Testis (tissue), 3 donors: Measurements from ENCODE around the gene GTPBP2. TPM values are rescaled to one million over a fixed set of nuclear protein-coding genes. Genes with fewer than 3 reads are reported as not detected.

Experiments
- DNase-seq: peaks from one replicate; pipeline ENCODE4 v3.0.0-alpha.2; 2019
- H3K27ac ChIP-seq, 2 donors: fragments of 200-600 bp; sonication (generic); one replicate each; pipeline ENCODE4 v1.5.1; 2019
- H3K27me3 ChIP-seq: fragments of 200-600 bp; sonication (generic); one replicate; pipeline ENCODE4 v1.5.1; 2019
- H3K36me3 ChIP-seq: fragments of 200-600 bp; sonication (generic); one replicate; pipeline ENCODE4 v1.5.1; 2017; ENCODE audit warnings: low read depth; ENCODE audit errors: missing control alignments
- H3K4me1 ChIP-seq: fragments of 200-600 bp; sonication (generic); one replicate; pipeline ENCODE4 v1.5.1; 2019
- H3K4me3 ChIP-seq, 2 donors: fragments of 200-600 bp; sonication (generic); one replicate each; pipeline ENCODE4 v1.5.1; 2017 to 2019
- H3K9me3 ChIP-seq: fragments of 200-600 bp; sonication (generic); one replicate; pipeline ENCODE4 v1.5.1; 2017
- CTCF ChIP-seq, 3 experiments: fragments of 450-650 bp in 2 of 3; fragments of 200-600 bp in 1 of 3; sonication (generic) in 1 of 3; IDR thresholded peaks; one replicate each; pipeline ENCODE4 v1.5.1; 2016 to 2019; ENCODE audit warnings: antibody characterized with exemption in 3 of 3, mild to moderate bottlenecking in 2 of 3, moderate library complexity in 1 of 3
- POLR2A ChIP-seq: fragments of 450-650 bp; IDR thresholded peaks from one replicate; pipeline ENCODE4 v1.6.1; 2017; ENCODE audit warnings: antibody characterized with exemption, mild to moderate bottlenecking, moderate library complexity
- WGBS, 2 donors: methylation state at CpG; one replicate each; pipeline ENCODE4 v1.1.5; 2018; 5-methylcytosine and 5-hydroxymethylcytosine counted together
- intact Hi-C: fragments of 100-400 bp; cut with DNase I; formaldehyde crosslinking; loops from one replicate; pipeline ENCODE4 v1.15.1; 2023; ENCODE audit warnings: low total_unique reads
- polyA plus RNA-seq: library from polyadenylated mRNA; stranded (reverse); fragments of 350-450 nt; fragmentation: Illumina TruSeq; extraction: RNeasy Lipid Tissue Mini Kit (QIAGEN cat#74804); gene quantifications from one replicate; pipeline ENCODE4 v1.2.3, GENCODE V29; 2014; ENCODE audit warnings: low read depth, low replicate concordance; ENCODE audit not compliant: insufficient read depth
- total RNA-seq, 2 donors: library from RNA; depleted of rRNA; stranded (reverse); fragments of >200 nt; gene quantifications; one replicate each; pipeline ENCODE4 v1.2.3, GENCODE V29; 2016

Gene GTPBP2
- total and polyA plus RNA-seq, 3 donors from 2014 or later: 59.0 to 64.7 (median 59.5) TPM

GRCh38 chr6:43624786-43625288, 4.2 kb downstream of the GTPBP2 start:
- Histone ChIP-seq H3K36me3 (no peaks in the 10 kb centered on the region), H3K4me1 (peaks cover 14% of the 10 kb centered on the region), H3K4me3 (no peak overlapping the region), H3K27ac (no peak overlapping the region), H3K27me3 (no peaks in the 10 kb centered on the region), H3K9me3 (no peaks in the 10 kb centered on the region)
- intact Hi-C loops: no loop called here
- WGBS, 2 donors: 90 to 93% methylated on average over 7 of the region's 7 CpGs
- TF ChIP-seq CTCF (IDR thresholded peaks at IDR 0.05) (no peak), POLR2A (no peak)
- DNase-seq: peak; percentile 10

- no peaks in the 10 kb centered on the region for H3K36me3 ChIP-seq
- H3K27me3 ChIP-seq: no peaks in the 10 kb centered on the region
- H3K4me3 ChIP-seq: no peak overlapping the region
- DNase-seq: peak; percentile 12
- intact Hi-C loops: no loop called here
- H3K9me3 ChIP-seq: no peaks in the 10 kb centered on the region
- peaks cover 14% of the 10 kb centered on the region for H3K4me1 ChIP-seq
- H3K27ac ChIP-seq: no peak overlapping the region
- no peak for TF ChIP-seq CTCF (IDR thresholded peaks at IDR 0.05)
- WGBS, 2 donors: 86 to 87% methylated on average over 3 to 12 of the region's 12 CpGs
Observed at GRCh38 chr6:43623880-43624785, 4.9 kb downstream of the GTPBP2 start.

- H3K27me3 ChIP-seq: no peaks in the 10 kb centered on the region
- TF ChIP-seq POLR2A (no peak), CTCF (IDR thresholded peaks at IDR 0.05) (no peak)
- H3K4me3 ChIP-seq: no peak overlapping the region
- intact Hi-C loops: no loop called here
- no peak overlapping the region for H3K27ac ChIP-seq
- peak; percentile 7 for DNase-seq
- WGBS, 2 donors: 91 to 94% methylated on average over 9 to 10 of the region's 10 CpGs
- no peaks in the 10 kb centered on the region for H3K9me3 ChIP-seq
- no peaks in the 10 kb centered on the region for H3K36me3 ChIP-seq
- H3K4me1 ChIP-seq: peaks cover 9% of the 10 kb centered on the region
Observed at GRCh38 chr6:43622541-43622940, 6.5 kb downstream of the GTPBP2 start.

- TF ChIP-seq POLR2A: no peak
- TF ChIP-seq CTCF (IDR thresholded peaks at IDR 0.05): no peak
- Histone ChIP-seq H3K36me3 (no peaks in the 10 kb centered on the region), H3K9me3 (no peaks in the 10 kb centered on the region), H3K27ac (no peak overlapping the region), H3K4me3 (no peak overlapping the region), H3K4me1 (peaks cover 1% of the 10 kb centered on the region), H3K27me3 (no peaks in the 10 kb centered on the region)
- DNase-seq: no peak
- intact Hi-C loops: no loop called here
- WGBS, 2 donors: 87 to 93% methylated on average over 10 of the region's 10 CpGs
Observed at GRCh38 chr6:43621836-43622180, 7.3 kb downstream of the GTPBP2 start.
